ENCODE measurements around the gene KCNMA1.

DNA sequence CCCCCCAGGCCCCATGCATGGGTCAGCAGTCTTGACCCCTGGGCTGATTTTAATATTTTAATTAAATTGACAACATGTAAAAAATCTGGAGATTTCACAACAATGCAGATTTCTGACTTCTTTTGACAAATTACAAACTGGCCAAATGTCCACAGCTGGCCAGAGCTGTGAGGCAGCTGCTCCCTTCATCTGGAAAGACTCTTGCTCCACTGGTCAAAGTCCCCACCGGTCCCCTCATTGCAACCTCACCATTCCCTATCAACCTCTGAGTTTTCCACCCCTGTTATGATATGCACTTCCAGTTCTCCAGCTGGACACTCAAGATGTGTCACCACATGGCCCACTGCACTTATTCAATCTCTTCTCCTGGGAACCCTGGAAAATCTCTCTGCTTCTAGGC lies 266.2 kb downstream of the KCNMA1 start:
- TF ChIP-seq, protein P1, sequence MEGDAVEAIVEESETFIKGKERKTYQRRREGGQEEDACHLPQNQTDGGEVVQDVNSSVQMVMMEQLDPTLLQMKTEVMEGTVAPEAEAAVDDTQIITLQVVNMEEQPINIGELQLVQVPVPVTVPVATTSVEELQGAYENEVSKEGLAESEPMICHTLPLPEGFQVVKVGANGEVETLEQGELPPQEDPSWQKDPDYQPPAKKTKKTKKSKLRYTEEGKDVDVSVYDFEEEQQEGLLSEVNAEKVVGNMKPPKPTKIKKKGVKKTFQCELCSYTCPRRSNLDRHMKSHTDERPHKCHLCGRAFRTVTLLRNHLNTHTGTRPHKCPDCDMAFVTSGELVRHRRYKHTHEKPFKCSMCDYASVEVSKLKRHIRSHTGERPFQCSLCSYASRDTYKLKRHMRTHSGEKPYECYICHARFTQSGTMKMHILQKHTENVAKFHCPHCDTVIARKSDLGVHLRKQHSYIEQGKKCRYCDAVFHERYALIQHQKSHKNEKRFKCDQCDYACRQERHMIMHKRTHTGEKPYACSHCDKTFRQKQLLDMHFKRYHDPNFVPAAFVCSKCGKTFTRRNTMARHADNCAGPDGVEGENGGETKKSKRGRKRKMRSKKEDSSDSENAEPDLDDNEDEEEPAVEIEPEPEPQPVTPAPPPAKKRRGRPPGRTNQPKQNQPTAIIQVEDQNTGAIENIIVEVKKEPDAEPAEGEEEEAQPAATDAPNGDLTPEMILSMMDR (conservative IDR thresholded peaks at IDR 0.05; ENCODE audit: low read depth, low read length): no peak
- no peak for TF ChIP-seq EZH2 (IDR thresholded peaks at IDR 0.05; ENCODE audit: low read length, unreplicated experiment)
- TF ChIP-seq EZH2phosphoT487 (IDR thresholded peaks at IDR 0.05; ENCODE audit: borderline replicate concordance, low read length): no peak

All from PC-3 (cell line).